Choroid plexus epithelial cell (primary cell): ENCODE measurements around the gene GHRL.

Source experiments
- DNase-seq: peaks from one replicate; pipeline ENCODE4 v3.0.0-alpha.2; 2010; ENCODE audit warnings: low read depth
- H3K4me3 ChIP-seq: 2 replicates; pipeline ENCODE4 v1.5.1; 2011; ENCODE audit warnings: low read depth, mild to moderate bottlenecking, control low read depth, low read length, moderate library complexity
- CTCF ChIP-seq: conservative IDR thresholded peaks from 2 replicates; pipeline ENCODE4 v1.5.1; 2011; ENCODE audit warnings: low read depth, mild to moderate bottlenecking, control low read depth, inconsistent platforms, low read length, moderate library complexity

GHRL gene

GRCh38 chr3:10310578-10310977 lies 17.8 kb upstream of the GHRL start:
- DNase-seq: no peak
- TF ChIP-seq CTCF: no peak

DNA sequence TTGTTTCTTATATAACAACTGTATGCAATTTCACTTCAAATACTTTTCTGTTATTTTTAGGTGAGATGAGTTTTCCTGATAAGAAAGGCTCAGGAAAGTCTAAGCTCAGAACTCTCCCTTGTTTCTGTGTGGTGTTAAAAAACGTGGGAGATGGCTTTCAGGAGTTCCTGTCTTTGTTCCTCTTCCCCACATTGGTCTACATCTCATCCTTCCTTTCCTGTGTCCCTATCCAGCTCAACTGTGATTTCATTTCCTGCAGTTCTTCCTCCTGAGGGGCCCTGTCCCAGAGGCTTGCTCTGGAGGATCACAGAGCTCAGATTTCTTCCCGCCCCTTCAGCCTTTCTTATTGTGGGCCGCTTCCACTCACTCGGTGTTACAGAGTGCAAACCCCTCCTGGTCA lies 17.0 kb upstream of the GHRL start:
- TF ChIP-seq CTCF: no peak
- DNase-seq: peak; percentile 31
- no peak overlapping the region for H3K4me3 ChIP-seq

More at GRCh38 chr3:10310578-10310977, 17.8 kb upstream of the GHRL start:
- H3K4me3 ChIP-seq: no peak overlapping the region

- DNase-seq: no peak
- no peak overlapping the region for H3K4me3 ChIP-seq
- TF ChIP-seq CTCF: no peak
Observed at GRCh38 chr3:10308678-10309077, 15.9 kb upstream of the GHRL start.

DNA sequence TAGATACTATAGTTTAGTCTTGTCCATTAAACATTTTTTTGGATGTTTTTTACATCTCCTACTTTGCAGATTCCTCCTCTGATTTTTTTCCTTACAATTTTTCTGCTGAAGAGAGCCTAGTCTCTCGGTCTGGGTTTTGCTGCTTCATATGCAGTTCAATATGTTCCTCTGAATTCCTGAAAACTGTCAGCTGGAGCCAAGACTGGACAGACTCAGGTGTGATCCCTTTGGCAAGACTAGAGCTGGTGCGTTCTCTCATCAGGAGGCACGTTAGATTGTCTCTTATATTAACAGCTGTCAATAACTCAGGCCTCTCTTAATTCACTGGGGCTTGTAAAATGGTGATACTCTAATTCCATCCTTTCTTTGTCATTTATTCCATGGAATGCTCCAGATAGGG lies 13.4 kb upstream of the GHRL start:
- no peak overlapping the region for H3K4me3 ChIP-seq
- no peak for TF ChIP-seq CTCF
- DNase-seq: no peak

- no peak for TF ChIP-seq CTCF
- DNase-seq: no peak
- H3K4me3 ChIP-seq: no peak overlapping the region
Observed at GRCh38 chr3:10305331-10305902, 12.7 kb upstream of the GHRL start.

DNA sequence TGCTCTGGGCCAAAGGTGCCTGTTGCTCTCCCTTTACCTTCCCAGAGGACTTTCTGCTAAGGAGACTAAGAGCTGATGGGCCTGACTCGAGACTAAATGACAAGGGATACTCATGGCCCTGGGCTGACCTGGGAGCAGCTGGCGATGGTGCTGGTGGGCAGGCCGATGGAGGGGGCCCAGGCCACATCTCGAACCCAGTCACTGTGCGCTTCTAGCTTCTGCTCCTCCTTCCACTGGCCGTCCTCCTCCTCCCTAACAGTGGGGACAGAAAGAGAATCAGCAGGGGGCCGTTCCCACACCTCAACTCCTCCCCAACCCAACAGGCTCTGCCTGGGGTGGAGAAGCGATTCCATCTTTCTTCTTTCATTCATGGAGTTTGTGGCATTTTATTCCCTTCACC lies 12.2 kb upstream of the GHRL start:
- no peak for TF ChIP-seq CTCF
- DNase-seq: no peak
- H3K4me3 ChIP-seq: no peak overlapping the region

DNA sequence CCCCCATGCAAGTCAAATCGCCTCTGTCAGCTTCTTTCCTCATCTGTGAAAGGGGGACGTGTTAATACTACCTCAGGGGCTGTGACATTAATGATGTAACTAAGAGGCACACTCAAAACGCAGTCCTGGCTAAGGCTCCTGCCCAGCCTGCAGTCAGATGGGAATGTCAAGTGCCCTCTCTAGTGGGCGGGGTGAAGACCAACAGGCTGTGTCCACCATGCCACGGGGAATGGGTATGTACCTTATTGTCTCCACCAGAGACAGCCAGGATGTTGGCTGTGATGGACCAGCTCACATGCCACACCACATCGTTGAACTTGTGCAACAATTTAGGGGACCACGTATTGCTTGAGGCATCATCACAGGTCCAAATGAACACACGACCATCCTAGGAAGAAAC lies 11.0 kb upstream of the GHRL start:
- no peak for DNase-seq
- no peak for TF ChIP-seq CTCF
- no peak overlapping the region for H3K4me3 ChIP-seq
